Mesothelial cell of epicardium (in vitro differentiated cells): ENCODE measurements around the gene CLCN7. TPM values are rescaled to one million over a fixed set of nuclear protein-coding genes. Genes with fewer than 3 reads are reported as not detected.
"Not testable (repeated sequence)": the region's sequence is repeated elsewhere in the genome, so short reads cannot be mapped to it uniquely, and the experiment has no call there.

Experiments
- DNase-seq, 2 experiments: peaks; one replicate each; pipeline ENCODE4 v3.0.0; 2021; ENCODE audit warnings: low spot score in 2 of 2; ENCODE audit not compliant: unreplicated experiment in 2 of 2
- H3K27ac Mint-ChIP-seq: 2 replicates; pipeline ENCODE4 v1.8.0; 2021; ENCODE audit warnings: mixed read lengths
- H3K27me3 Mint-ChIP-seq: 2 replicates; pipeline ENCODE4 v1.8.0; 2021; ENCODE audit warnings: low read depth, mixed read lengths
- H3K36me3 Mint-ChIP-seq: 2 replicates; pipeline ENCODE4 v1.8.0; 2021; ENCODE audit warnings: mixed read lengths
- H3K4me1 Mint-ChIP-seq: 2 replicates; pipeline ENCODE4 v1.8.0; 2021; ENCODE audit warnings: mixed read lengths
- H3K4me3 Mint-ChIP-seq: 2 replicates; pipeline ENCODE4 v1.8.0; 2021; ENCODE audit warnings: mild to moderate bottlenecking, moderate library complexity, mixed read lengths
- H3K9me3 Mint-ChIP-seq: 2 replicates; pipeline ENCODE4 v1.8.0; 2021; ENCODE audit warnings: mixed read lengths
- CTCF ChIP-seq: fragments of 200-600 bp; sonication (generic); IDR thresholded peaks from one replicate; pipeline ENCODE4 v1.5.0; 2021; ENCODE audit warnings: antibody characterized with exemption; ENCODE audit not compliant: unreplicated experiment
- total RNA-seq: library from RNA; stranded (reverse); gene quantifications from 3 replicates; pipeline ENCODE4 v1.2.1, GENCODE V29; 2021

Gene CLCN7
- total RNA-seq, 1 donor from 2014 or later, result 94.6 TPM

DNA sequence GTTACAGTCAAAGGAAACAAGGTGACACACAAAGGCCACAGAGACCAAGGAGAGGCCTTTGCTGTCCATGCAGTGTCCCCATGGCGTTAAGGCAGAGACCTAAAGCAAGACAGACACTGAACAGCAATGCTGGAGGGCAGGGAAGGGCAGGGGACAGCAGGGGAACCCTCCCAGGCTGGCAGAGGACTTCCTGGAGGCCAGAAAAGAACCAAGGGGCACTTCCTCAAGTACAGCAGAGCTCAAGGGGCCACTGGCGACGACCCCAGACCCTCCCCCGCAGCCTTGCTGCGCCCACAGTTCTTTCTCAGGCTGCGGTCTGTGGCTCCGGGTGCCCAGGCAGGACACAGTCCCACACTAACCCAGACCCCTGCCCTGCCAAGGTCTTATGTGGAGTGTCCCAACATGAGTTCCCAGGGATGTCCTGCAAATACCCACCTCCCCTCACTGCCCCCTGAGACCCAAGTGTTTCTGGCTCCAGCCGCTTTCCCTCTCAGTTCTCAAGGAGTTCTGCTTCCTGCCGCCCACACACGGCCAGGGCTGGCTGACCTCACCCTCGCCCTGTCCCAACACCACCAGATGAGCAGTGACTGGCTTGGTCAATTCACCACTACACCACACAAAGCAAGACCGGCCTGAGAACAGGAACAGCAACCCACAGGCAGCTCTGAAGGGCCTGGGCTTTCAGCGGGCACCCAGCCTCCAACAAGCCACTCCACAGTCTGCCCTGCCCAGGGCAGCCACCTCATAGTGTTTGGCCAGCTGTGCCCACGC, 4.2 kb downstream of the CLCN7 start:
- Mint-ChIP-seq H3K27ac (no peak overlapping the region), H3K4me3 (no peak overlapping the region)

DNA sequence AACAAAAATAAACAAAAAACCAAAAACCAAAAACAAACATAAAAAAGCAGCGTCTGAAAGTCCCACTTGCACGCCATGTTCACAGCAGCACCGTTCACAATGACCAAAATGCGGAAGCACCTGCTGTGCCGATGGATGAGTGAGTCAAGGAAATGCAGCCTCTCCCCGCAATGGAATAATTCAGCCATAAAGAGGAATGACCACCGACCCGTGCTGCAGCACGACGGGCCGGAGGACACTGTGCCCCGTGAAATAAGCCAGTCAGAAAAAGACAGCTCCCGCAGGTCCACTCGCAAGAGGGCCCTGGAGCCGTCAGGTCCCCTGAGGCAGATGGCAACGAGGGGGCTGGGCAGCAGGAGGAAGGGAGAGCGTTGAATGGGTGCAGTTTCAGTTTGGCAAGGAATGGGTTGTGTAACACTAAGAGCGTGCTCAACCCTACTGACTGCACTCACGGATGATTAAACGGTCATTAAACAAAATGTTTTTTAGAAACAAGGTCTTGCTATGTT, 5.1 kb downstream of the CLCN7 start:
- peaks cover 12% of the 10 kb centered on the region for H3K4me1 Mint-ChIP-seq
- H3K27me3 Mint-ChIP-seq, result no peaks in the 10 kb centered on the region
- H3K4me3 Mint-ChIP-seq, result no peak overlapping the region
- no peaks in the 10 kb centered on the region for H3K9me3 Mint-ChIP-seq
- no peak for TF ChIP-seq CTCF
- no peak for DNase-seq
- no peak overlapping the region for H3K27ac Mint-ChIP-seq
- no peaks in the 10 kb centered on the region for H3K36me3 Mint-ChIP-seq

More for the DNA sequence above, 4.2 kb downstream of the CLCN7 start:
- Mint-ChIP-seq H3K4me1 (peaks cover 16% of the 10 kb centered on the region), H3K36me3 (no peaks in the 10 kb centered on the region), H3K27me3 (no peaks in the 10 kb centered on the region), H3K9me3 (no peaks in the 10 kb centered on the region)
- no peak for TF ChIP-seq CTCF
- no peak for DNase-seq

DNA sequence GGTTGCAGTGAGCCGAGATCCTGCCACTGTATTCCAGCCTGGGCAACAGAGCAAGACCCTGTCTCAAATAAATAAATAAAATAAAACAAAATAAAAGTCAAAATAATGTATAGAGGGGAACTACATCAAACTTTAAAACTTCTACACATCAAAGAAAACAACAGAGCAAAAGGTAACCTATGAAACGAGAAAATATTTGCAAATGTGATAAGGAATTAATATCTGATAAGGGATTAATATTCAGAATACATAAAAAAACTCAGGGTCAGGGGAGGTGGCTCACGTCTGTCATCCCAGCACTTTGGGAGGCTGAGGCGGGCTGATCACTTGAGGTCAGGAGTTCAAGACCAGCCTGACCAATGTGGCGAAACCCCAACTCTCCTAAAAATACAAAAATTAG, 5.7 kb downstream of the CLCN7 start:
- H3K27me3 Mint-ChIP-seq, H3K9me3 Mint-ChIP-seq, H3K36me3 Mint-ChIP-seq, H3K4me3 Mint-ChIP-seq, H3K27ac Mint-ChIP-seq, DNase-seq: not testable (repeated sequence)
- H3K4me1 Mint-ChIP-seq, result peaks cover 10% of the 10 kb centered on the region

GRCh38 chr16:1468426-1468810, 6.4 kb downstream of the CLCN7 start:
- no peak for DNase-seq
- no peaks in the 10 kb centered on the region for H3K36me3 Mint-ChIP-seq
- no peak overlapping the region for H3K4me3 Mint-ChIP-seq
- peaks cover 7% of the 10 kb centered on the region for H3K4me1 Mint-ChIP-seq
- TF ChIP-seq CTCF, result no peak
- H3K9me3 Mint-ChIP-seq, result no peaks in the 10 kb centered on the region
- no peaks in the 10 kb centered on the region for H3K27me3 Mint-ChIP-seq
- no peak overlapping the region for H3K27ac Mint-ChIP-seq

DNA sequence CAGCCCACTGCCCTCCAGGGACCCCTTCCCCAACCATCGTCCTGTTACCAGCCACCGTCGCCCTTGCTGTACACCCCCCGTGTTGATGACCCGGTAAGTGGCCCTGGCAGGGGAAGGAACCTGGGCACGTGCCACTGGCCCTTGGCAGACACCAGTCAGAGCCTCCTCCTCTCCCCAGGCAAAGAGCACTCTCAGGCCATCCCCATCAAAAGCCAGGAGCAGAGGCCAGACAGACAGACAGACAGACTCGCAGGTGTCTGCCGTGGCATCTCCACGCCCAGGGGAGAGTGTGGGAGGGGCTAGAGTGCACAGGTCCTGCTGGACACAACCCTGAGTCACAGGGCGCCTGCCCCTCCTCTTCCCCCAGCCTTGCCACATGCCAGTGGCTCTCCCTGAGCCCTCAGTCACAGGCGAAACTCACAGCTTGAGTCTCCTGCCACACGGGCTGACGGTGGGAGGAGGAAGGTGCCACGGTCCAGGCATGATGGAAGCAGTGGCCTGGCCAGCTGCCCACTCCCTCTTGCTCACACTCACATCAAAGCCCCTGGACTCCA, 7.8 kb downstream of the CLCN7 start:
- DNase-seq, result no peak
- peaks cover 3% of the 10 kb centered on the region for H3K4me1 Mint-ChIP-seq
- H3K36me3 Mint-ChIP-seq, result no peaks in the 10 kb centered on the region
- H3K27me3 Mint-ChIP-seq, result no peaks in the 10 kb centered on the region
- no peaks in the 10 kb centered on the region for H3K9me3 Mint-ChIP-seq
- TF ChIP-seq CTCF, result no peak
- peak overlapping the region; percentile 59 for H3K27ac Mint-ChIP-seq
- no peak overlapping the region for H3K4me3 Mint-ChIP-seq

- H3K4me3 Mint-ChIP-seq, result no peak overlapping the region
- no peaks in the 10 kb centered on the region for H3K27me3 Mint-ChIP-seq
- no peak for TF ChIP-seq CTCF
- H3K4me1 Mint-ChIP-seq, result peaks cover 3% of the 10 kb centered on the region
- no peak overlapping the region for H3K27ac Mint-ChIP-seq
- H3K36me3 Mint-ChIP-seq, result no peaks in the 10 kb centered on the region
- no peaks in the 10 kb centered on the region for H3K9me3 Mint-ChIP-seq
- no peak for DNase-seq
These were observed 8.8 kb downstream of the CLCN7 start for GRCh38 chr16:1466054-1466453.
